T-helper 22 cell (primary cell): ENCODE results near the gene ALAS1.
"Not testable (repeated sequence)": the region's sequence is repeated elsewhere in the genome, so short reads cannot be mapped to it uniquely, and the experiment has no call there.

Experiments used
- DNase-seq: peaks from one replicate; pipeline ENCODE4 v3.0.0-alpha.2; 2020; ENCODE audit warnings: low read depth

ALAS1 gene

DNA sequence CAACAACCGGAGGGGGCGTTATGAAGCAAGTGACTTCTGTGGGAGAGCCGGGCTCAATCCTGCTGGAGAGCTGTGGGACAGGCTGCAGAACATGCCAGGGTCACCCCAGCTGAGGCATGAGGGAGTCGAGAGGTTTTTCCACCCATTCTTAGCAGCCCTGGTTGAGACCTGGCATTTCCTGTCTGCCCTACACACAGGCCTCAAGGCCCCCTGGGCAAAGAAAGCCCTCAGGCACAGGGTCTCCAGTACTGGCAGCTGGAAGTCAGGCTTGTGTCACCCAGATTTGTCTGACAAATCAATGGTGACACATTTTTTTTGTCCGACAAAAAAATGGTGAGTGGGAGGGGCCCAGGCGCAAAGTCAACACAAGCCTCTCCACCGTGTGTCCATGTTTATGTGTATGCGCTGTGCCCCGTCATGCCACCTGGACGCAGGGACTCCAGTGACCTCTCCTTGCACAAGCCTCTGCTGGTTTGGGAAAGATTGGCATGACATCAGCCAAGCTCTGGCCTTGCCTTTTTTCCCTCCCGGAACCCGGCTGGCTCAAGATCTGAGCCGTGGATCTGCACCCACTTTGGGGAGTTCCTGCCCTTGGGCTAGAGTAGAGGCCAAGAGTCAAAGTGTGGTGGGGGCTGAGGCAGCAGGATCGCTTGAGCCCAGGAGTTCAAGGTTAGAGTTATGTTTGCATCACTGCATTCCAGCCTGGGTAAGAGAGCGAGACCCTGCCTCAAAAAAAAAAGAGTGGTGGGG, 20.8 kb upstream of the ALAS1 start:
- no peak for DNase-seq

DNA sequence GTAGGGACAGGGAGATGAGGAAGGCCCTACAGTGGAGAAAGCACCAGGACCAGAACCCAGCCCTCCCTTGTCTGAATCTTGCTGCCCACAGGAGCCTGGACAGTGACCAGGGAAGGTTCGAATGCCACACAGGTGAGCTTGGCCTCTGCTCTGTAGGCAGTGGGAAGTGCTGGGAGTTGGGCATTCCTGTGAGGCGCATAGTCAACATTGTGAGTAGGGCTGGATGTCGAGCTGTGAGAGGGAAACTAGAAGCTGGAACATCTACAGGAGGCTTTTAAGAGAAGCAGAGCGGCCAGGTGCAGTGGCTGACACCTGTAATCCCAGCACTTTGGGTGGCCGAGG, 20.3 kb upstream of the ALAS1 start:
- DNase-seq = no peak

DNA sequence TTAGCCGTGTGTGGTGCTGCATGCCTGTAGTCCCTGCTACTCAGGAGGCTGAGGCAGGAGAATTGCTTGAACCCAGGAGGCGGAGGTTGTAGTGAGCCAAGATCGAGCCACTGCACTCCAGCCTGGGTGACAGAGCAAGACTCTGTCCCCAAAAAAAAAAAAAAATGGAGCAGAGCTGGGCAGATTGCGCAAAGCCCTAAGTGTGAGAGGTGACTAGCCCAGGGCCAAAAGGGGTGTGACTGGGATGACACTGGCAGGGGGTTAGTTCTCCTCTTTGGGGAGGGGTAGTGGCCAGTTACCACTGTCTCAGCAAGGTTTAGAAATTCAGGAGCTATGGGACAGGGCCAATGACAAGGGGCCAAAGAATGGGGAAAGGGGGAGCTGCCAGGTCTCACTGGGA, 19.8 kb upstream of the ALAS1 start:
- not testable (repeated sequence) for DNase-seq

- DNase-seq = no peak
These were observed 19.4 kb upstream of the ALAS1 start for GRCh38 chr3:52178537-52178936.

- no peak for DNase-seq
These were observed 16.4 kb upstream of the ALAS1 start for GRCh38 chr3:52181543-52181942.

DNA sequence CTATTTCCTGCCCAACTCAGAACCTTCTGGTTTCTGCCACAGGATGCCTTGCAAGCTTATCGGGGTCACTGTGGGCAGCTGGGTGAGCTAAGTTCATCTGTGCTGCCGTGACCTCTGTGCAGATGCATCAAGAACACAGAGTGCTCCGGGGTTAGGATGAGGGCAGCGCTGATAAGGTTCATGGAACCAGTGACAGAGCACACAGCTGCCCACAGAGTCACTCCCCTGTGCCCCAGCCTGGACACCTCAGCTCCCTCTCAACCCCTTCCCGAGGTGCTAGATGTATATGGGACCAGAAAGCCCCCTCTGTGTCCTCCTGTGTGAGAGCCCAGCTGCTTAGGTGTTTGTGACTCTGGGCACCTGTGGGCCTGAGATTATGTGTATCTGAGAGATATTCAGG, 15.8 kb upstream of the ALAS1 start:
- no peak for DNase-seq

DNA sequence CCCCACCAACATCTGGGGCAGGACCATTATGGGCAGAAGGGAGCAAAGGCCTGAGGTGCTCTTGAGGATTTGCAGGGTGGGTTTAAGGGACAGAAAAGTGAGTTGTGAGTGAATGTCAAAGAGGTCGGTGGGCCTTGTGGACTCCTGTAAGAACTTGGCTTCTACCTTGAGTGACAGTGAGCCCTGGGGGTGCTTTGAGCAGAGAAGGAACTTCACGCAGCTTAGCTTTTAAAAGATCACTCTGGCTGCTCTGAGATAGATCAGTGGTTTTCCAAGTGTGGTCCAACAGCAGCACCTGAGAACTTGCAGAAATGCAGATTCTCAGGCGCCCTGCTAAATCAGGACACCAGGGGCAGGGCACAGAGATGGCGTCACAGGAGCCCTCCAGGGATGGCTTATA, 15.3 kb upstream of the ALAS1 start:
- no peak for DNase-seq

GRCh38 chr3:52183786-52184445, 14.0 kb upstream of the ALAS1 start:
- DNase-seq = no peak

DNA sequence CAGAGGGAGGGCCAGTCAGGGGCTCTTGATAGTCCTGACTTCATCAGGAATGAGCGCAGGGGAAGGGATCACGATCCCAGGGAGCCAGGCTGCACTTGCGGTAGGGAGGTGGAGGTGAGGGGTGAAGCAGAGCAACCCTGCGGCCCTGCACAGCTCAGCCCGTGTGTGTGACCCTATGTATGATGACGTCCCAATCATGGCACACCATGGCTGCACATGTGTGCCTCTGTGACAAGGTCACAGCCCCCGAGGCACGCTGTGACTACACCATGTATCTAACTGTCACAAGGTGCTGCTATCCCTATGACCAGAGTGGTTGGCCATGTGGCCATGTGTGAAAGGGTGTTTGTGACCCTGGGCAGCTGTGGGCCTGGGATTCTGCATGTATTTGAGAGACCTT, 13.3 kb upstream of the ALAS1 start:
- DNase-seq = no peak

DNA sequence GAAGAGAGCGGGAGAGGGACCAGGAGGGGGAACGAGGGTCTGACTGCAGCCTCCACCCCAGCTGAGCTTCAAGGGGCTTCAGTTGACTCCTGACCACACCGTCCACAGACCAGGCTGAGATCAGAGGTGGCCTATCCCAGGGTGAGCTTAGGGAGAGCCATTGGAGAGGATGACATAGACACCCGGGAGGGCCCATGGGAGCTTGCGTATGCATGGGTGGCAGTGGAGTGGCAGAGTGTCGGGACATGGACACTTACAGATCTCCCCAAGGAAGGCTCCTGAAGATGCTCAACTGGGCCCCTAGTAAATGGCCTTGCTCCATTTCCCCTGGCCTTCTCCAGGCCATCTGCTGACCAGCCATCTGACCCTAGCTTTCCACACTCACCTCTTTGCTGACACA, 12.6 kb upstream of the ALAS1 start:
- DNase-seq = no peak

DNA sequence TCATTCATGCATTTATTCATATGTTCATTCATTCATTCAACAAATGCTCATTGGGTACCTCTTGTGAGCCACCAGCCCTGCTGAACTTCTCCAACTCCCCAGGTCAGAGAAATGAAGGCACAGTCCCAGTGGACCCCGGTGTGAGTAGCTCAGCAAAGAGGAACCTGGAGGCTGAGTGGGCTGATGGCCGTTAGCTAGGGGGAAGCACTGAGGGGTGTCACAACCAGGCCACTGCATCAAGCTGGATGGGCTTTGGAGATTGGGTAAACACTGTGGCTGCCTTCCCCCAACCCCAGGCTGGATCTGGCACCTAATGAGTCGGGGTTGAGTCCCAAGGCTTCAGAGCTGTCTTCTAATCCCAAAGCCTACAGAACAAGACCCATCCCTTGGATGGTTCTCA, 12.1 kb upstream of the ALAS1 start:
- DNase-seq = no peak

GRCh38 chr3:52186729-52187128, 11.2 kb upstream of the ALAS1 start:
- DNase-seq = no peak

DNA sequence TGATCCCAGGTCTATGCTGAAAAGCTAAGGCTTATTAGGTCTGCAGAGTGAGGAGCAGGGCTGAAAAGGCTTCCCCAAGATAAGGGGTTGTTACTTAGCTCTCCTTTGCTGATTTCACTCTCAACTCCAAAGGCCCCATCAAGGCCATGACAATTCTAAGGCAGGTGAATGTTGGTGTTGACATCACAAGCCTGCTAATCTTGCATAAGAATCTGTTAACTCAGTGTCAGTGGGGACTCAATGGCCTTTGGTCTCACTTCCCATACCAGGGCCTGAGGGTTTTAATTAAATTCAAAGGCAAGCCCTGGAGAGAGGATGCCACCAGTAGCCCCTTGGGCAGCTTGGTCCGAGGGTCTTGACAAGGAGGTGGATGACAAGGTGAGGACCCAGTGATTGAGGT, 9.4 kb upstream of the ALAS1 start:
- no peak for DNase-seq

GRCh38 chr3:52190294-52191074, 7.5 kb upstream of the ALAS1 start:
- no peak for DNase-seq

DNA sequence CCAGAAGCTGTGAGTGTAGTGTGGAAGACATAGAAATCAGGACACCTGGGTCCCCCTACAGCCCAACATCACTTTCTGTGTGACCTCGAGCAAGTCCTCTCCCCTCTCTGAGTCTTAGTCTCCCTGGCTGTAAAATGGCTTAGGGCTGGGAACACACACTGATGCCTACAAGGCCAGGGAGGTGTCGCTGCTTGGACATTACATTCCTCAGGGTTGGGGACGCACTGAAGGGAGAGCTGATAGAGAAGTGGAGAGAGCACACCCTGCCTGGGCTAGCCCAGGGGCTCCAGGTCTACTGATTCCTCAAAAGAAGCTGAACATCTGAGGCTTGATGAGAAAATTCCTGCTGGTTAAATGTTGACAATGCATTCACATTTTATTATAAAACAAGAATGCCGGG, 6.3 kb upstream of the ALAS1 start:
- DNase-seq = no peak

- no peak for DNase-seq
These were observed 4.9 kb upstream of the ALAS1 start for GRCh38 chr3:52193065-52193464.

GRCh38 chr3:52194485-52195290, 3.3 kb upstream of the ALAS1 start:
- DNase-seq = no peak

DNA sequence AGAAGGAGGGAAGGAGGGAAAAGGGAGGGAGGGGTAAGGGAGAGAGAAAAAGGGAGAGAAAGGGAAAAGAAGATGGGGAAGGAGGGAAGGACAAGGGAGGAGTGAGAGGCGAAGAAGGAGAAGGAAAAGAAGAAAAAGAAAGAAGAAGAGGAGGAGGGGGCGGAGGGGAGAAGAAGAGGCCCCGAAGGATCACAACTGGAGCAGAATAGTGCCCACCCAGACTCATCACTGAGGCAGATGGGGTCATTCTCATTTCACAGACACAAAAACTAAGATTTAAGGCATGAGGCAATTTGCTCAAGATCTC, 2.7 kb upstream of the ALAS1 start:
- no peak for DNase-seq

- no peak for DNase-seq
These were observed 2.1 kb upstream of the ALAS1 start for GRCh38 chr3:52195823-52196331.

- no peak for DNase-seq
These were observed 983 bp upstream of the ALAS1 start for GRCh38 chr3:52196977-52197376.

- DNase-seq = no peak
These were observed 490 bp upstream of the ALAS1 start for GRCh38 chr3:52197499-52197841.
